Measurements from ENCODE around the gene HECTD4. TPM values are rescaled to one million over a fixed set of nuclear protein-coding genes. Genes with fewer than 3 reads are reported as not detected.
A peak's percentile ranks its signal among the peaks of the same experiment; 100 is the strongest.
"Not testable (repeated sequence)": the region's sequence is repeated elsewhere in the genome, so short reads cannot be mapped to it uniquely, and the experiment has no call there.

Gene HECTD4
- total RNA-seq, 1 experiment from 2014 or later, result 4.6 TPM

DNA sequence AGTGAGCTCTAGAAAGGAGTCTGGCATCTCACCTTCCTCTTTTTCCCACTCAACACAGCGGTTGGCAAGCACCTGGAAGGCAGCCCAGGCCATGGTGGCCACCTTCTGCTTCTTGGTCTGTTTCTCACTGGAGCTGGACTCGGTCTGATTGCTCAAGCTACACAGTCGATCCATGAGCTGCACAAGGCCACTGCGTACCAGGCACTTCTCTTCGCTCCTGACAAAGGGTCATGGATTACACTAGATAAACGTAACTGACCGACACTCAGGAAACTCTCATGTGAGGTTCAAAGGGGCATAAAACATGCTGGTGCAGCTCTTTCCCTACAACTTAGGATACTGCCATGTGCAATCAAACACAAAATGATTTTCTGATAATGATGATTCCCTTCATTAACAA, 143.2 kb downstream of the HECTD4 start:
- in situ Hi-C loops (cut with HindIII; ENCODE audit: low sequenced_read_pairs), result no loop called here
- DNase-seq (ENCODE audit: low spot score), result peak; percentile 96

- in situ Hi-C loops (cut with HindIII; ENCODE audit: low sequenced_read_pairs), result no loop called here
- DNase-seq (ENCODE audit: low spot score), result no peak
These were observed 143.8 kb downstream of the HECTD4 start for GRCh38 chr12:112238441-112238840.

DNA sequence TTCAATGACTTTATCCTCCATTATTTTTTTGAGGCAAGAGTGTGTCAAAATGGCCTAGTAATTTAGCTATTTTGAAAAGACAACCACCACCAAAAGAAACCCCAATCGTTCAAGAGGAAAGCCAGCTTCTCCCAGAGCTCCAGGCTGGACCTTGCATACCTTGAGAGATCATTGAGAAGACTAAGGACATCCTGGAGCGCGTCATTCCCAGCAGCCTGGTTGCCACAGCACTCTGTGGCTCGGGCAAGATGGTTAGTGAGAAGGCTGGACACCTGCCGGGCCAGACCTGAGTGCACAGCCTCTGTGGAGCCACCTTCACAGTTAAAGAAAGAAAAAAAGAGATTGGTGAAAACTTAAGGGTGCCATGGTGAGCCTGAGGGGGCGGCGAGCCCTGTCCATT, 145.4 kb downstream of the HECTD4 start:
- DNase-seq (ENCODE audit: low spot score), result peak; percentile 40
- in situ Hi-C loops (cut with HindIII; ENCODE audit: low sequenced_read_pairs), result no loop called here

DNA sequence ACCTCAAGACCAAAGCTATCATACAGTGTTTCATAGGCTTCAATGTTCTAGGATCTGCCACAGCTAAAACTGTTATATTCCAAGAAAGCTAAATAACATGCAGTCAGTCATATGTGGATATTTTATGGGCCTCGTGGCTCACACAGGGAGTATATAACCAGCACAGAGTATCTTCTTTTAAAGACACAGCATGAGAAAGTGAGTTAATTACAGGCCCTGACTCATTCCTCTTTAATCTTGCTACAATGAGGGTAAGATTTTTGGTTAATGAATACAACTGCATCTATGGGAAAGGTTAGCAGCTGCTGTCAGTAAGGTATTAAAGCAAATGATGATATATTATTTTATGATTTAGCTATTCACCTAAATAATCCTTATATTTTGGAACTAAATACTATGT, 145.8 kb downstream of the HECTD4 start:
- in situ Hi-C loops (cut with HindIII; ENCODE audit: low sequenced_read_pairs), result no loop called here

GRCh38 chr12:112234303-112234702, 147.9 kb downstream of the HECTD4 start:
- DNase-seq (ENCODE audit: low spot score), result no peak
- in situ Hi-C loops (cut with HindIII; ENCODE audit: low sequenced_read_pairs), result no loop called here

More for the DNA sequence above, 145.8 kb downstream of the HECTD4 start:
- DNase-seq (ENCODE audit: low spot score), result no peak

GRCh38 chr12:112233242-112233641, 149.0 kb downstream of the HECTD4 start:
- in situ Hi-C loops (cut with HindIII; ENCODE audit: low sequenced_read_pairs), result no loop called here
- no peak for DNase-seq (ENCODE audit: low spot score)

GRCh38 chr12:112230136-112230535, 152.1 kb downstream of the HECTD4 start:
- in situ Hi-C loops (cut with HindIII; ENCODE audit: low sequenced_read_pairs), result no loop called here

GRCh38 chr12:112226768-112227167, 155.5 kb downstream of the HECTD4 start:
- in situ Hi-C loops (cut with HindIII; ENCODE audit: low sequenced_read_pairs), result no loop called here
- DNase-seq (ENCODE audit: low spot score), result no peak

More at GRCh38 chr12:112230136-112230535, 152.1 kb downstream of the HECTD4 start:
- no peak for DNase-seq (ENCODE audit: low spot score)

DNA sequence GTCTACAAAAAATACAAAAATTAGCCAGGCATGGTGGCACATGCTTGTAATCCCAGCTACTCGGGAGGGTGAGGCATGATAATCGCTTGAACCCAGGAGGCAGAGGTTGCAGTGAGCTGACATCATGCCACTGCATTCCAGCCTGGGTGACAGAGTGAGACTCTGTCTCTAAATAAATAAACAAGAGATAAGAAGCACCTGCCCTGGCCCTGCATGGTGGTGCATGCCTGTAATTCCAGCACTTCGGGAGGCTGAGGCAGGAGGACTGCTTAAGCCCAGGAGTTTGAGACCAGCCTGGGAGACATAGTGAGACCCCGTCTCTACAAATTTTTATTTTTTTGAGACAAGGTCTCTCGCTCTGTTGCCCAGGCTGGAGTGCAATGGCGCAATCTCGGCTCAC, 161.6 kb downstream of the HECTD4 start:
- in situ Hi-C loops (cut with HindIII; ENCODE audit: low sequenced_read_pairs), result not testable (repeated sequence)

GRCh38 chr12:112219195-112219594, 163.0 kb downstream of the HECTD4 start:
- peak; percentile 29 for DNase-seq (ENCODE audit: low spot score)
- in situ Hi-C loops (cut with HindIII; ENCODE audit: low sequenced_read_pairs), result no loop called here

More for the DNA sequence above, 161.6 kb downstream of the HECTD4 start:
- not testable (repeated sequence) for DNase-seq (ENCODE audit: low spot score)

DNA sequence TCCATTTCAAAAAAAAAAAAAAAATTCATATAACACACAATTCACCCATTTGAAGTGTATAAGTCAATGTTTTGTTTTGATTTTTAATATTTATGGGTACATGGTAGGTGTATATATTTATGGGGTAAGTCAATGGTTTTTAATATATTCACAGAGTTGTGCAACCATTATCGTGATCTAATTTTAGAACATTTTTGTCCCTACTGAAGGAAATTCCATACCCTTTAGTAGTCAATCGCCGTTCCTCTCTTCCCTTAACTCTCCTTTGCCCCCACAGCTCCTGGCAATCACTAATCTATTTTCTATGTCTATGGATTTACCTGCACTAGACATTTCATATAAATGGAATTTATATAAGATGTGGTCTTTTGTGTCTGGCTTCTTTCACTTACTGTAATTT, 164.1 kb downstream of the HECTD4 start:
- in situ Hi-C loops (cut with HindIII; ENCODE audit: low sequenced_read_pairs), result no loop called here
- no peak for DNase-seq (ENCODE audit: low spot score)

DNA sequence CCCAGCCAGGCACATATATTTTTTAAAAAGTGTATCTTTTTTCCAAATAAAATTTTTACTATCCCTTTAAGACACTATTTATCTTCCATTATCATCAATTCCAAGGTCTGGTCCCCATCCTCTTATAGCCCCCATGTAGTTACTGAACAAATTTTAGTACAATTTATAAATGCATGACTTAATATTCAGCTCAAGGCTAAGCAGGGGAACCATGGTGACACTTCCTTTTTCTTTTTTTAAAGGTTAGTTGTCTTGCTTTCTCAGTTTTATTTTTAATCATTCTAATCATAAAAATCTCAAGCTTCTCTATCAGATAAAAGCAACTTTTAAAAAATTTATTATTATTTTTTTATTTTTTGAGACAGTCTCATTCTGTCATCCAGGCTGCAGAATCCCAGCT, 164.6 kb downstream of the HECTD4 start:
- in situ Hi-C loops (cut with HindIII; ENCODE audit: low sequenced_read_pairs), result no loop called here
- no peak for DNase-seq (ENCODE audit: low spot score)

DNA sequence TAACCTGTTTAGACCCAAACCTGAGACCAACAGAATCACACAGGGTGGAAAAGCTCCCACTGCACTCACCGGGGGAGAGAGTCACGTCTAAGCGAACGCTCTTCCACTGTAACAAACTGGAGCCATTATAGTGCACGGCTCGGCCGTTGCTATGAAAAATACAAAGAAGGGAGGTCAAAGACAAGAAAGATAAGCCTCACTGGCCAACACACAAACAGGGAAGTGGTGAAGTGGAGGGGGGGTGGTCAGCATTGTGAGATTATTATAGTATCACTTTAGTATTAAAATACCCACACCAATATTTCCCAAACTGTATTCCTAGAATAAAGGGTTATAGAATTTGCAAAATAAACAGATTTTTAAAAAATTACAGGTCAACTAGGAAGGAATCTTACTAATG, 166.0 kb downstream of the HECTD4 start:
- in situ Hi-C loops (cut with HindIII; ENCODE audit: low sequenced_read_pairs), result no loop called here

DNA sequence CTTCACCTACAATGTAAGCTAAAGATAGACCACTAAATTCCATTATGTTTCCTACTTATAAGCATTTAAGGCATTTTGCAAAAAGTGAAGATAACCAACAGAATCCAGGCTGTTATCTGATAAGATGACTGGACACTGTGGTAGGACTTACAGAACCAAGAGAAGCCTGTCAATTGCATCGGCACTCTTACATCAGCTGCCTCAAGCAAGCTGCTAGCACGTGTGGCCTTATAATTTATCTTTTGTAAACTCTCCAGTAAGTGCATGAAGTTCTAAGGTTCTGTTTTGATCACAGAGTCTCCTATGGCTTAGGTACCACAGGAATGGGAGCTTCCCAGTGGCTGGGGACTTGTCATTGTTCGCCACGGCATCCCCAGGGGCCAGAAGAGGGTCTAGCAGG, 168.2 kb downstream of the HECTD4 start:
- in situ Hi-C loops (cut with HindIII; ENCODE audit: low sequenced_read_pairs), result no loop called here
- DNase-seq (ENCODE audit: low spot score), result no peak

More for the DNA sequence above, 166.0 kb downstream of the HECTD4 start:
- no peak for DNase-seq (ENCODE audit: low spot score)

- in situ Hi-C loops (cut with HindIII; ENCODE audit: low sequenced_read_pairs), result no loop called here
- no peak for DNase-seq (ENCODE audit: low spot score)
These were observed 173.8 kb downstream of the HECTD4 start for GRCh38 chr12:112208301-112208910.

- no peak for DNase-seq (ENCODE audit: low spot score)
- in situ Hi-C loops (cut with HindIII; ENCODE audit: low sequenced_read_pairs), result no loop called here
These were observed 174.8 kb downstream of the HECTD4 start for GRCh38 chr12:112207397-112207924.

GRCh38 chr12:112206944-112207343, 175.3 kb downstream of the HECTD4 start:
- in situ Hi-C loops (cut with HindIII; ENCODE audit: low sequenced_read_pairs), result no loop called here
- DNase-seq (ENCODE audit: low spot score), result no peak

DNA sequence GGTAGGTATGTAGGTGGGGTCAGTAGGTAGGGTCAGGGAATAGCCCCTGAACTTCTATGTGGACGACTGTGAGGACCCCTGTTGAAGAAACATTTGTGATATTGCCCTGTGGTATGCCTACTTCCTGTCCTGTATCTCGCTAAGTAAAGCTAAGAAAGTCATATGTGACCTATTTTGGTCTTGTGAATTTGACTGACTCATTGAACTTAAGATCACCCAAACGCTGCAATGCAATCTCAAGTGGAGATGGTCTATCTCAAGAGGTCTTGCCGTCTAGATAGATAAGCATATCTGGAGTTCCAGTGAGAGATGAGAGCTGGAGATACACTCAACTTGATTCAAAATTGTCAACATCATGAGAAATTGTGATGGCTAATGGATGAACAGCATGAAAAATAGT, 183.1 kb downstream of the HECTD4 start:
- DNase-seq (ENCODE audit: low spot score), result no peak
- in situ Hi-C loops (cut with HindIII; ENCODE audit: low sequenced_read_pairs), result loop anchor here (10.0 kb wide), 1 partner anchor 196 kb away; no protein-coding TSS in a partner anchor

- in situ Hi-C loops (cut with HindIII; ENCODE audit: low sequenced_read_pairs), result loop anchor here (10.0 kb wide), 1 partner anchor 197 kb away; no protein-coding TSS in a partner anchor
- DNase-seq (ENCODE audit: low spot score), result peak; percentile 92
These were observed 184.0 kb downstream of the HECTD4 start for GRCh38 chr12:112198120-112198733.

GRCh38 chr12:112196196-112196875, 185.9 kb downstream of the HECTD4 start:
- in situ Hi-C loops (cut with HindIII; ENCODE audit: low sequenced_read_pairs), result loop anchor here (10.0 kb wide), 1 partner anchor 198 kb away; no protein-coding TSS in a partner anchor

More at GRCh38 chr12:112196196-112196875, 185.9 kb downstream of the HECTD4 start:
- no peak for DNase-seq (ENCODE audit: low spot score)

Measured in G401 (cell line).